ENCODE measurements around the gene TRMT61A.

DNA sequence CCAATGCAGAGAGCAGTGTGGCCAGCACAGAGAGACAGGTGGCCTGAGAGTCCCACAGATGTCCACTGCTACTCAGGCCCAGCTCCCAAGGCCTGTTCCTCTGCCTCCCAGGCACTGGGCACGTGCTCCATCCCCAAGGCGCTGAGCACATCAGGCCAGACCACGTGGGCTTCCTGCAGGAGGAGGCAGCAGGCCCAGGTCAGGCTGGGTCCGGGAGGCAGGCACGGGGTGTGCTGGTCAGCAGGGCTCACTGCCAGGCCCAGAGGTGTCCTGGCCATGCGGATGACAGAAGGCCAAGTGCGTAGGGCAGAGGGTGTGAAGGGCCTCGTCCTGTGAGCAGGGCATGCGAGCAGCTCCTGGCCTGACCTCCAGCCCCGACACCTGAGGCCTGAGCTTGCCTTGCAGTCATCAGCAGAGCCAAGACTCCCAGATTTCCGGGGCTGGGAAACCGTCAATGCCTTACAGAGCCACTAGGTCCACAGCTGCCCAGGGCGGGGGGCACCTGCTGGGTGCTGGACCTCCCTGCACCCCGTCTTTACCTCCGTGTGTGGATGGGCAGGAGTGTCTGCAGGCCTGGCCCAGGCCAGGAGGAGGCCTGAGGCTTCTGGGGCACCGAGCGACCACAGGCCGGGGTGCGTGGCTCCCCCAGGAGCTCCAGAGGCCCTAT, 14.9 kb downstream of the TRMT61A start:
- TF ChIP-seq CTCF (IDR thresholded peaks at IDR 0.05) (no peak), ZFX (IDR thresholded peaks at IDR 0.05; ENCODE audit: borderline replicate concordance) (no peak)
